Liver (tissue), 3 donors: Measurements from ENCODE around the gene SAFB2.
"Not testable (repeated sequence)": the region's sequence is repeated elsewhere in the genome, so short reads cannot be mapped to it uniquely, and the experiment has no call there.

Experiments
- CTCF ChIP-seq: fragments of 150-350 bp; IDR thresholded peaks from 2 replicates; pipeline ENCODE4 v1.5.1; 2017; ENCODE audit warnings: improper control_type of control experiment, low read depth, low read length; ENCODE audit not compliant: missing input control
- EGR1 ChIP-seq, 2 donors: IDR thresholded peaks; 2 replicates each; pipeline ENCODE4 v1.6.1; 2016 to 2018; ENCODE audit warnings: antibody characterized with exemption in 2 of 2, low read depth in 2 of 2
- REST ChIP-seq: IDR thresholded peaks from 2 replicates; pipeline ENCODE4 v1.6.1; 2016; ENCODE audit warnings: antibody characterized with exemption, mild to moderate bottlenecking
- donor health status: healthy.
- donor health status: healthy.

GRCh38 chr19:5608766-5609165, 13.8 kb downstream of the SAFB2 start:
- not testable (repeated sequence) for TF ChIP-seq CTCF; REST; EGR1 (IDR thresholded peaks at IDR 0.05; ENCODE audit: low read depth in 2 of 2)
